HUES48 (cell line): ENCODE measurements around the gene TMEM259.

Experiments
- H3K27ac ChIP-seq: one replicate; pipeline ENCODE4 v1.7.0; 2013; ENCODE audit warnings: low read depth, low read length, inconsistent platforms
- H3K27me3 ChIP-seq: 2 replicates; pipeline ENCODE4 v1.6.1; 2013; ENCODE audit warnings: mild to moderate bottlenecking, low read length; ENCODE audit not compliant: control insufficient read depth, insufficient read depth
- H3K36me3 ChIP-seq: 2 replicates; pipeline ENCODE4 v1.6.1; 2013; ENCODE audit warnings: low read length; ENCODE audit not compliant: control insufficient read depth, insufficient read depth
- H3K4me1 ChIP-seq: 2 replicates; pipeline ENCODE4 v1.6.1; 2013; ENCODE audit warnings: mild to moderate bottlenecking, low read length; ENCODE audit not compliant: control insufficient read depth, insufficient read depth
- H3K4me3 ChIP-seq: 2 replicates; pipeline ENCODE4 v1.5.1; 2013; ENCODE audit warnings: mild to moderate bottlenecking, low read depth, low read length
- H3K9ac ChIP-seq: 2 replicates; pipeline ENCODE4 v1.6.1; 2013; ENCODE audit warnings: mild to moderate bottlenecking, low read depth, low read length, moderate library complexity
- H3K9me3 ChIP-seq: 2 replicates; pipeline ENCODE4 v1.6.1; 2013; ENCODE audit warnings: low read length; ENCODE audit not compliant: control insufficient read depth, insufficient read depth

Gene TMEM259

GRCh38 chr19:1054102-1055027 is 33.4 kb upstream of the TMEM259 start:
- no peak overlapping the region for H3K4me3 ChIP-seq
- no peak overlapping the region for H3K9ac ChIP-seq
- no peaks in the 10 kb centered on the region for H3K4me1 ChIP-seq
- H3K9me3 ChIP-seq: peaks cover 29% of the 10 kb centered on the region
- no peak overlapping the region for H3K27ac ChIP-seq
- no peaks in the 10 kb centered on the region for H3K27me3 ChIP-seq
- H3K36me3 ChIP-seq: peaks cover 22% of the 10 kb centered on the region; the same call in 1 of the 2 replicates

- H3K4me1 ChIP-seq: no peaks in the 10 kb centered on the region
- H3K9ac ChIP-seq: no peak overlapping the region
- no peaks in the 10 kb centered on the region for H3K27me3 ChIP-seq
- H3K36me3 ChIP-seq: peaks cover 17% of the 10 kb centered on the region; the same call in 1 of the 2 replicates
- H3K9me3 ChIP-seq: peaks cover 23% of the 10 kb centered on the region
- no peak overlapping the region for H3K27ac ChIP-seq
- H3K4me3 ChIP-seq: no peak overlapping the region
Observed at GRCh38 chr19:1053176-1054101, 32.5 kb upstream of the TMEM259 start.

- H3K27me3 ChIP-seq: no peaks in the 10 kb centered on the region
- H3K9ac ChIP-seq: no peak overlapping the region
- 0 out of 2 replicates have a peak, but pooled peaks cover 13% of the 10 kb centered on the region for H3K36me3 ChIP-seq
- no peak overlapping the region for H3K27ac ChIP-seq
- peaks cover 14% of the 10 kb centered on the region for H3K9me3 ChIP-seq
- H3K4me3 ChIP-seq: no peak overlapping the region
- H3K4me1 ChIP-seq: no peaks in the 10 kb centered on the region
Observed at GRCh38 chr19:1052349-1052975, 31.5 kb upstream of the TMEM259 start.

GRCh38 chr19:1051791-1052190 is 30.9 kb upstream of the TMEM259 start:
- Histone ChIP-seq H3K4me3 (no peak overlapping the region), H3K36me3 (0 out of 2 replicates have a peak, but pooled peaks cover 7% of the 10 kb centered on the region), H3K4me1 (no peaks in the 10 kb centered on the region), H3K27me3 (no peaks in the 10 kb centered on the region), H3K27ac (no peak overlapping the region), H3K9me3 (peaks cover 8% of the 10 kb centered on the region), H3K9ac (no peak overlapping the region)

GRCh38 chr19:1050989-1051788 is 30.3 kb upstream of the TMEM259 start:
- Histone ChIP-seq H3K27ac (no peak overlapping the region), H3K36me3 (0 out of 2 replicates have a peak, but pooled peaks cover 1% of the 10 kb centered on the region), H3K27me3 (no peaks in the 10 kb centered on the region), H3K4me3 (no peak overlapping the region), H3K9me3 (peaks cover 2% of the 10 kb centered on the region), H3K4me1 (no peaks in the 10 kb centered on the region), H3K9ac (no peak overlapping the region)

- Histone ChIP-seq H3K27ac (no peak overlapping the region), H3K4me1 (no peaks in the 10 kb centered on the region), H3K36me3 (no peaks in the 10 kb centered on the region), H3K4me3 (no peak overlapping the region), H3K9ac (no peak overlapping the region), H3K9me3 (no peaks in the 10 kb centered on the region), H3K27me3 (no peaks in the 10 kb centered on the region)
Observed at GRCh38 chr19:1049800-1050199, 28.9 kb upstream of the TMEM259 start.

GRCh38 chr19:1049106-1049505 is 28.2 kb upstream of the TMEM259 start:
- no peak overlapping the region for H3K4me3 ChIP-seq
- H3K36me3 ChIP-seq: no peaks in the 10 kb centered on the region
- no peaks in the 10 kb centered on the region for H3K4me1 ChIP-seq
- no peaks in the 10 kb centered on the region for H3K9me3 ChIP-seq
- H3K9ac ChIP-seq: no peak overlapping the region
- no peaks in the 10 kb centered on the region for H3K27me3 ChIP-seq
- no peak overlapping the region for H3K27ac ChIP-seq

- no peaks in the 10 kb centered on the region for H3K36me3 ChIP-seq
- no peaks in the 10 kb centered on the region for H3K27me3 ChIP-seq
- H3K4me3 ChIP-seq: no peak overlapping the region
- H3K9ac ChIP-seq: no peak overlapping the region
- no peaks in the 10 kb centered on the region for H3K9me3 ChIP-seq
- no peak overlapping the region for H3K27ac ChIP-seq
- no peaks in the 10 kb centered on the region for H3K4me1 ChIP-seq
Observed at GRCh38 chr19:1047696-1048147, 26.8 kb upstream of the TMEM259 start.

GRCh38 chr19:1046836-1047695 is 26.1 kb upstream of the TMEM259 start:
- no peaks in the 10 kb centered on the region for H3K9me3 ChIP-seq
- H3K27ac ChIP-seq: no peak overlapping the region
- H3K36me3 ChIP-seq: no peaks in the 10 kb centered on the region
- no peaks in the 10 kb centered on the region for H3K4me1 ChIP-seq
- H3K4me3 ChIP-seq: no peak overlapping the region
- no peaks in the 10 kb centered on the region for H3K27me3 ChIP-seq
- H3K9ac ChIP-seq: no peak overlapping the region
